GM18951 (cell line): Measurements from ENCODE around the gene SLX4IP.

Experiments used
- POLR2A ChIP-seq: IDR thresholded peaks from 4 replicates; pipeline ENCODE4 v1.6.1; 2011; ENCODE audit warnings: mild to moderate bottlenecking; ENCODE audit not compliant: insufficient read length, insufficient read depth; ENCODE audit errors: extremely low read depth
- in situ Hi-C: fragments of 300-500 bp; cut with MboI; formaldehyde crosslinking; loops from one replicate; pipeline ENCODE4 v1.12.0; 2022; ENCODE audit warnings: low sequenced_read_pairs, mixed read lengths, inconsistent platforms; ENCODE audit not compliant: unreplicated experiment

The SLX4IP gene

DNA sequence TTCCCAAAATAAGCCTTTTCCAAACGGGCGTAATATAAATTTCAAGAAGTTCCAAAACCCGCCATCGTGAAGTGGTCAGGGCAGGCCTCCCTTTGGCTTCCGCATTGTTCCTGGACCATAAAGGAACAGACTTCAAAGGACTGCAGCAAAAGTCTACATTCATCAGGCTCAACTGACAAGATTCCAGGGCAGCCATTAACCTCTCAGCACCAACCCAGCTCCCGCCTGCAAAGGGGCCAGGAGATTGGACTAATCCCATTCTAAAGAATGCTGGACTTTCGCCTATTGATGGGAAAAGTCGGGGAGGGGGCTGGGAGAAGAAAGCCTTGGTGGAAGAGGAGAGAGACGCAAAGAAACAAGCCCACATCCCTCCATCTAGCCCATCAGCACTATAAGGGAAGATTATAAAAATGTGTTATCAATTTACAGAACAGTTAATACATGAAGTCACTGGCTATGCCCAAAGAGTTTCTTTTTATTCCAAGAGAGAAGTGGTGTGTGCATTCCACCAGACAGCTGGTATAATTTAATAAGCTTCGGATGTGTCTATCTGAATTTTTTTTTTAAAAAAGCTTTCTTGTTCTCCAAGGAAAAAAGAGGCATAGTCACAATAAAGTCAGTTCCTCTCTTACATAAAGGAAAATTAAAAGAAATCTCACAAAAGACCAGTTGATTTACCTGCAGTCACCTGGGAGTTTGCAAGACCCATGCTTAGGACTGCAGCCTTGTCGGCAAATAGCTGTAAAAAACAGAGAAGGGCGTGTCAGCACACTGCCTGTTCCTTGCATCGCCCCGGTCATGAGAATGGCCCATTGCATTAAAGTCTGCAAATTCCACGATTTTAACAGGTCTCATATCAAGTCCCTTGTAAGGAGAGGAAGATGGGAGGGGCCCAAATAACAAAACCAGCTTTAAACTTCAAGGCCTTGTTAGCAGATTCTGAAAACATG, 220.9 kb downstream of the SLX4IP start:
- in situ Hi-C loops, result no loop called here
- TF ChIP-seq POLR2A, result no peak

DNA sequence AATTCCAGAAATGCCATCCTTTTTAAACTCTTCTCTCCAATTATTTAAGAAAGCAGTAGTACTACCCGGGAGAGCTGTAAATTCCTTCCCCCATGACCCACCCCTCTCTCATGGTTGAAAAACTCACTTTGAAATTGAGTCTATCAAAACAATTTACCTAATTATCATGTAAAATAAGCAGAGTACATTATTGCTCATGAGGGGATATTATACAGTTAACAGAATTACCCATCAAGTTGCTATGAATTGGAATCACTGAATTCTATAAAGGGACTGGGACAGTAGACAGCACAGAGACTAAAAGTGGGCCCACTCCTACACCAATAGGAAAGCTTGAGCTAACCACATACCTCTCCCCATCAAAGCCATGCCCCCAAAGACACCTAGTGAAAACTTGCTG, 222.3 kb downstream of the SLX4IP start:
- in situ Hi-C loops, result no loop called here
- TF ChIP-seq POLR2A, result no peak

DNA sequence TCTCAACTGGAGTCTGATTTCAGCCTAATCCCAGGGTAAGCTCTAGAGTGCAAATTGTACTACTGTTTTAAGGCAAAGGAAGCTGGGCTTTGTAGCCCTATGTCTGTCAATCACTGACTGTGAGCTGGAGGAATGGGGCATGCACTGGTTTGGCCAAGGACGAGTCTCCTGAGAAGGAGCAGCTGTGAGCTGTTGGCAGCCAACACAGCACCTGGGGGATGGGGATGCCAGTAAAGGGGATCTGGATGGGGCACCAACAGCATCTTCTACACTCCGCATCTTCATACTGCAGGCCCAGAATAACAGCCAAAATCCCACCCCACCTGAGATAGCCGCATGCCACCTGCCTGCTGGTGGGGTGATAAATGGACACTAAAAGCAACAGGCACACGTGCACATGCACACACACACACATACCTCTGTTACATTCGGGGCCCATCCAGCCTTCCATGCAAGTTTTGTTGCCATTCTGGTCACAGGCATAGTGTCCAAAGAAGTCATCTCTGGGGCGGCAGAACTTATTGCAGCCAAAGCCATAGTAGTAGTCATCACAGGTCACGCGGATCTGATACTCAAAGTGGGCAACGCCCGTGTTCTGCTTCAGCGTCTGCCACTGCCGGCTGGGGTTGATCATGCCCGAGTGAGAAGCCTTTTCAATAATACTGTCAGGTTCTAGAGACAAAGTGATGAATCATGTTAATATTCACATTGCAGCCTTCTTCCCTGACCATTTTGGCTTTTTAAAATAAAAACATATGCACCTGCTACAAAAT, 223.1 kb downstream of the SLX4IP start:
- in situ Hi-C loops, result no loop called here
- TF ChIP-seq POLR2A, result no peak

DNA sequence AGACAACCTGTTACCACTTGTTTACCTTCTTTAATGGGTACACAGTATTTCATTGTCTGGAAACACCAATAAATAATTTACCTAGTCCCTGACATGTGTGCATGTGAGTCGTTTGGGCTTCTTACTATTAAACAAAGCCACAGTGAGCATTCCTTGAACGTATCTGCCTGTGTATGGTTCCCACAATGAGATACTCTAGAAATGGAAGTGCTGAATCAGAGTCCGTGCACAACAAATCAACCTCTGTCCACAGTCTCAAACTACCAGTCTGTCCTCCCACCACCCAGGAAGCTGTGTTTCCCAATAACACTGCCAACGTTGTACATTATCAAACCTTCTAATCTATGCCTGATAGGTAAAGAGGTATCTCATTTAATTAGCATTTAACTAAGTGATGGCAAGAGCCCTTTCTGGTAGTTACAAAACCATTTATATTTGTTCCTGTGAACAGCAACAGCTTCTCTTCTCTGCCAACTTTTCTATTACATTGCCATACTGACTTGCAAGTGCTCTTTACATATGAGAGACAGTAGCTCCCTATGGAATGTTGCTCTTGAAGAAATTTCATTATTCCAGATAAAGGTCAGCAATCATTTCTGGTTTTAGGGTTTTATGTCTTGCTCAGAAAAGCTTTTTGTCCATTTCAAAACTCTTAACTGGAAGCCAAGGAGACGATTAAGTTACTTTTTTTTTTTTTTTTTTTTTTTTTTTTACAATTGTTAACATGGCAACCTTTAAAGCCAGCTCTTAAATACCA, 223.9 kb downstream of the SLX4IP start:
- TF ChIP-seq POLR2A, result no peak
- in situ Hi-C loops, result no loop called here

DNA sequence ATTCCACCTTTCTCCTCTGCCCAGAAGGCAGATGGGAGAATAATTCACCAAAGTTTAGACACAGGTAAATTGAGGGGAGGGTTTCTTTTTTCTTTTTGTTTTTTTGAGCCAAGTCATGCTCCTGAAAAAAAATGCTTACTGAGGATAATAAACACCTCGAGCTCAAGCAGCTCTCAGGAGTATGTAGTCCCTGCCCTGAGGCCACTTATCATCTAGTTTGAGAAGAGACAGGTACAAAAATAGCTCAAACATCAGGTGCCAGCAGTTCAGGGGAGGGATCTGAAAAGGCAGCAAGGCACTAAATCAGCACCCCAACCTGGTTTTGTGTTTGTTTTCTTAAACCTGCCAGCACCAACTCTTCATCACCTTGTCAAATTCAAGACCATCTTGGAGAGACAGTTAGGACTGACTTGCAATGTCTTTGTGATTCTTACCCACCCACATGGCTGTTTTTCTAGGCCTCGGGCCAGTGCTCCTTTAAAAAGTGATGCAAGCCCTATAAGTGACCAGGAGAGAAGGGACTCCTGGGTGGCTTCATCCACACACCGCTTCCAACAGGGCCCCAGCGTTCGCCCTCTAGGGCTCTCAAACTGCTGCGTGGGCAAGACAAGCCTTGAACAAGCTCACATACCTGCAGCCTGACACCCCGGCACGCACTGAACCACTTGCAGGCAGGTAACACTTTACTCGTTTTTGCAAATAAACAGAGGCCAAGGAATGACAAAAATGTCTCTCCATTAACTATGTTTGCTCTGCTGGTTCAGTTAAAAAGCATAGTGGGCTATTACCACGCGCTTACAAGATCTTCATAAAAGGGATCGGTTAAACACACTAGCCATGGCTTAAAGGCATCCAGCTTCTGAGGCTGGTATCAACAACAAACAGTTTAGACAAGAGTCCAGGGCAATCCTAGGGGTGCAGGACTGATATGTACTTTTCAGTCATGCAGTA, 224.8 kb downstream of the SLX4IP start:
- in situ Hi-C loops, result no loop called here

DNA sequence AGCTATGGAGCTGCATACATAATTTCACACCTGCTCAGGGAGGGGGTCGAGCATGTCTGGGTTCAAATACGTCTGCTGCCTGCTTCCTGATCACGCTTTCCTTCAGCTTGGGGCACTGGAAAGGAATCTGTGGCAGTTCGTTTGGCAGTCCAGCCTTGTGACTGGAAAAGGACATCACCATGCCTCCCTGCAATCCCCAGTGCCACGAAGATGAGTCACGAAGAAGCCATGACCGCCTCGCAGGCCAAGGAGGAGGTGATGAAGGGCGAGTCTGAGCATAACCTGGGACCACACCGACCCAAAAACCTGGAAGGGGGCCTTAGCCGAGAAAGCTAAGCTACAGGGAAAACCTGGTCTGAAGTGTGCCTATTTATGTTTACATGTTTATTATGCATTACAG, 225.6 kb downstream of the SLX4IP start:
- in situ Hi-C loops, result no loop called here
- TF ChIP-seq POLR2A, result no peak

More for the DNA sequence above, 224.8 kb downstream of the SLX4IP start:
- TF ChIP-seq POLR2A, result no peak

DNA sequence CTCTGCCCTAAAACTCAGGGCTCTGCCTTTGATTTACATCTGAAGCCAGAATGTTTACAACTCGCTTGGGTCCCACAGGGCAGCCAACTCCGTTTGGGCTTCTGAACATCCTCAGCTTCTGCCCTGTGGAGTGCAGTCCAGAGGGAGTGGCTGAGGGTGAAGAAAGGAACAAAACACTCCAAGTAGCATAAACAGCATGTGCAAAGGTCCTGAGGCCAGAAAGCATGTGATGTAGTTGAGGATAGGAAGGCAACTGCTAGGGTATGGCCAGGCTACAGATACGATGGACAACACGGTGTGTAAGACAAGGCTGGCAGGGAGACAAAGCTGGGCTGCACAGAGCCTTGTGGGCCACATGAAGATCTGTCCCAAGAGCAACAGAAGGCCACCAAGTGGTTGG, 226.2 kb downstream of the SLX4IP start:
- in situ Hi-C loops, result no loop called here
- no peak for TF ChIP-seq POLR2A

DNA sequence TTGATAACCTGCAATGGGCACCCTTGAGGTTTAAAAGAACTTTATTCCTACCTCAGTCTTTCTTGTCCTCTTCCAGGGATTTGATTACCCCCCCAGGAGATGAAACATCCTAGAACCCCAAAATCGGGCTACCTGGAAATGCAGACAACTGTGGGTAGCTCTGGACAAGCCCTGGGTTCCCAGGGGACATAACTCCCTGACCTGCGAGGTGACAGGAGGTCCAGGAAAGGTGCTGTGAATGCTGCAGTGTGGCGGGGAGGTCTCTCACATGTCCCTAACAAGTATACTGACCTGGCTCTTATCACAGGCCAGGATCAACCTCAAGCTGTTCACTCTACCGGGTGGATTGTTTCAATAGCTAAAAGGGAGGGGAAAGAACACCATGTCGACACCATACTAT, 227.0 kb downstream of the SLX4IP start:
- in situ Hi-C loops, result no loop called here

DNA sequence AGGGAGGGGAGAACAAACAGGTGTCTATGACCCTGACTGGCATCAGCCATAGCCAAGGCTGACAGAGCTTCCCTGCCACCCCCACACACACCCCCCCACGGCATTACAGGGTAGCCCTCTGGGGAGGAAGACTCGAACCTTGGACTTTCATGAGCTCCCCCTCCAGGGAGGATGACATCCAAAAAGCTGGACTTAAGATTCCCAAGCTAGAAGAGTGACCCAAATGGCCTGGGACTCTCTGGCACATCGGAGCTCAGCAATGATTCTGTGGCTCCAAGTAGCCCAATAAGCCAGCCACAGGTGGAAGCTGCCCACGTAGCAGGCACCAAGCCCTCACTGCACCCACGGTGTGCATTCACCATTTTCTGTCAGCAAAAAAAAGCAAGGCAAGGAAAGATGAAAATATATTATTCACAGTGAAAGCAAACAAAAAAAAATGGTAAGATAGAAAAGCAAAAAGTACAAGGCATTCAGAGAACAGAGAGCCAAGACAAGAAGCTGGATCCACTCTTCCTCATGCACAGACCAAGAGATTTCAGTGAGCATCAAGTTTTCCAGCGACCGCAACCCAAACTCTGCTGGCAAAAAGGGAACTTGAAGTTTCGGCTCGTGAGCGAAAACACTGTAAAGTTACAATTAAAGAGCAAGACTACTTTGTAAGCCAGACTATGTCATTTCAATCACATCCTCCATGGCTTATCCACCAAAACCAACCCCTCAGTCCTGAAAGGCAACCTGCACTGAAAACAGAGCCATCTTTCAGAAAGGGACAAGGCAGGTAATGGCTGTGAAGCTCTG, 227.8 kb downstream of the SLX4IP start:
- no peak for TF ChIP-seq POLR2A
- in situ Hi-C loops, result no loop called here

More for the DNA sequence above, 227.0 kb downstream of the SLX4IP start:
- no peak for TF ChIP-seq POLR2A

DNA sequence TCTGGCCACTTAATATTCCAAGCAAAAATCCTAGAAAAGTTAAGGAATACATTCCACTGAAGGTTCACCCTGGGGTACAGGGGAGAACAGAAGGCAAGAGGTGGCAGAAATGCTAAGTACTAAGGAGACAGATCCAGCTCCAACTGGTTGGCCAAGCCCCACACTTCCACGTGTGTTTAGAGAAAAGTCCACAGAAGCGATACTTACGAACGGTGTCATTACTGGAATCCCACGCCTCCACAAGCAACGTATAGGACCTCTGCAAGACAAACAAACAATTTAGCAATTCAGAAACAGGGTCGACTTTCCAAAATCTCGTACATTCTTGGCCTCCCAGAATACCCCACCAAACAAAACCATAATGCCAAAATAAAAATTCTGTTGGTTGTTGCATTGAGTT, 228.7 kb downstream of the SLX4IP start:
- TF ChIP-seq POLR2A, result no peak
- in situ Hi-C loops, result no loop called here

DNA sequence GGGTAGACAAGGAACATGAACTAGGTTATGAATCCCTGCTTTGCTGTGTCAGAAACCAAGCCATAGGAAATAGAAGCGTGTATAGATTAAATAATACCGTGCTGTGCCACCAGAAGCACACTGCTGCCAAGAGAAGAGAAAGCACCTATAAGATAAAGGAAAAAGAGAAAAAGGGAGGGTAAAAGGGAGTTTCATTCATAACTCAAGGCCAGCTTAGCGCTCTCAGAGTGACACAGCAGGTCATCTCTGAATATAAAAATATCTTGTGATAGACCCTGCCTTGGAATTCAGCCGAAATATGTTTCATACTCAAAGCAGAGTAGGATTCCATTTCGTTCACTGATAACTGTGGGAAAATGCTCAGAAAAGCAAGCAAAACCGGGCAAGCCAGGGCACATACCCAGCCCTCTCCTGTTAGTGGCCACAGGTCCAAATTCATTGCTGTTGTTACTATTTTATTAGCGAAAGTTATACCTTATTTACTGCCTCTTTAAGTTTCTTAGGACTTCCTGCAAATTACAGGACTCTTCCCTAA, 230.0 kb downstream of the SLX4IP start:
- in situ Hi-C loops, result no loop called here
- no peak for TF ChIP-seq POLR2A

DNA sequence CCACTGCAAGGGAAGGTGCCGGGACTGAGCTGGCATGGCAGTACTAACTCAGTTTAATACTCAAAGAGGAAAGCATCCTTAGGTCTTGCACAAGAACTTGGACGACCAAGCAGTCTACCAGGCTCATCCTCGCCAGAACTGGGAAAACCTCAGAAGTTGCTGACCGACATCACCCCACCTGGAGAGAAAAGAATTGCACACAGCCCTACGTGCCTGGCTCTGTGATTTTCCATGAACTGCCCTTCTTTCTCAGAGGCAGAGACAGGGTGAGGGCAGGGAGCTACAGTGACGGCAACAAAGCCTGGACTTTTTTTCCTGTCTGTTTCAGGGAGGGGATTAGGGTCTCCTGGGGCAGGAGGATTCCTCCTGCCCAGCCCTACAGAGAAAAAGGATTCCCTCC, 230.7 kb downstream of the SLX4IP start:
- in situ Hi-C loops, result no loop called here
- no peak for TF ChIP-seq POLR2A
